Measurements from ENCODE around the gene WDR49. TPM values are rescaled to one million over a fixed set of nuclear protein-coding genes. Genes with fewer than 3 reads are reported as not detected.

Gene WDR49
- polyA plus RNA-seq, 2 donors: 0.18 to 0.29 TPM

GRCh38 chr3:167451282-167451681 lies 202.5 kb downstream of the WDR49 start:
- H3K36me3 ChIP-seq (ENCODE audit: control insufficient read depth in 2 of 2, insufficient read depth in 2 of 2, low read length in 1 of 2): no peaks in the 10 kb centered on the region
- no peaks in the 10 kb centered on the region for H3K4me1 ChIP-seq (ENCODE audit: control insufficient read depth in 2 of 2, insufficient read depth in 2 of 2, low read length in 1 of 2)
- no peak overlapping the region for H3K4me3 ChIP-seq (ENCODE audit: low read depth in 1 of 2, low read length in 2 of 2)
- no peaks in the 10 kb centered on the region for H3K9me3 ChIP-seq (ENCODE audit: control insufficient read depth in 2 of 2, insufficient read depth in 1 of 2, low read depth in 1 of 2, low read length in 1 of 2)
- WGBS, 2 donors: 3 to 57% methylated on average over 1 of the region's 1 CpG
- no peaks in the 10 kb centered on the region for H3K27me3 ChIP-seq (ENCODE audit: control insufficient read depth in 1 of 2, insufficient read depth in 2 of 2, low read length in 2 of 2)
- H3K27ac ChIP-seq (ENCODE audit: low read depth in 2 of 2, low read length in 1 of 2): no peak overlapping the region

DNA sequence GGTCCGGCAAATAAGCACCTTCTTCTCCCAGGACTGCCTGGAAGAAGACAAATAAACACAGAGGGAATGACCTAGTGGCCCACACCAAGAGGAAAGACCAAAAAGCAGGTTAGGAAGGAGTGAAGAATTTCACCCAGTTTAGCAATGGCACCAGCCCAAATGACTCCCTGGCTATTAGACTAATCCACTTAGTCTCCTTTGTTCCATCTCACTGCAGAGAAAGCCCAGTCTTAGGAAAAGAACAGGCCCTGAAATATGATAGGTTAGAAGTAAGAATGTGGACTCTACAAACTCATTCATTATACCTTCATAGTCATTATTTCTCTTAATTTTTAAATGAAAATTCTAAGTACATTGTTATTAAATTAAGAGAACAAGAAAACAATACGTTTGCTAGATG lies 203.1 kb downstream of the WDR49 start:
- no peaks in the 10 kb centered on the region for H3K27me3 ChIP-seq (ENCODE audit: control insufficient read depth in 1 of 2, insufficient read depth in 2 of 2, low read length in 2 of 2)
- no peaks in the 10 kb centered on the region for H3K4me1 ChIP-seq (ENCODE audit: control insufficient read depth in 2 of 2, insufficient read depth in 2 of 2, low read length in 1 of 2)
- H3K27ac ChIP-seq (ENCODE audit: low read depth in 2 of 2, low read length in 1 of 2): no peak overlapping the region
- H3K9me3 ChIP-seq (ENCODE audit: control insufficient read depth in 2 of 2, insufficient read depth in 1 of 2, low read depth in 1 of 2, low read length in 1 of 2): no peaks in the 10 kb centered on the region
- WGBS, 2 donors: 72 to 83% methylated on average over 2 of the region's 2 CpGs
- no peak overlapping the region for H3K4me3 ChIP-seq (ENCODE audit: low read depth in 1 of 2, low read length in 2 of 2)
- no peaks in the 10 kb centered on the region for H3K36me3 ChIP-seq (ENCODE audit: control insufficient read depth in 2 of 2, insufficient read depth in 2 of 2, low read length in 1 of 2)

DNA sequence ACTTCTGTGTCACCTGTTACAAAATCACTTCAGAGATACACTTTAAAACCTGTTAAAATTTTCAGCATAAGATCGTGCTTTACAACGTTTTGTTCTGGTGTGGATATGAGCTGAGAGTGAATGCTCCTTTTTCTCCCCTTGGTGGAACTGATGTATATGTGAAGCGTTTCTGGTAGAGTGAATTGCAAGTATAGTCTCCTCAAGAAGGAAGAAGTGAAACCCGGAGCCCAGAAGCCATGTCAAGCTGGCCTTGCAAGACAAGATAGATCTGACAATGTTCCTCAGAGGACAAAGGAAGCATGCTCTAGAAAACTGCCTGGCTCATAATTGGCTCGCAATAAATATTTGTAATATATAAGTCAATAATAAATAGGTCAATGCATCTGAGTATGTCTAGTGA lies 203.5 kb downstream of the WDR49 start:
- Histone ChIP-seq H3K4me1 (ENCODE audit: control insufficient read depth in 2 of 2, insufficient read depth in 2 of 2, low read length in 1 of 2) (no peaks in the 10 kb centered on the region), H3K9me3 (ENCODE audit: control insufficient read depth in 2 of 2, insufficient read depth in 1 of 2, low read depth in 1 of 2, low read length in 1 of 2) (no peaks in the 10 kb centered on the region), H3K27me3 (ENCODE audit: control insufficient read depth in 1 of 2, insufficient read depth in 2 of 2, low read length in 2 of 2) (no peaks in the 10 kb centered on the region), H3K27ac (ENCODE audit: low read depth in 2 of 2, low read length in 1 of 2) (no peak overlapping the region), H3K36me3 (ENCODE audit: control insufficient read depth in 2 of 2, insufficient read depth in 2 of 2, low read length in 1 of 2) (no peaks in the 10 kb centered on the region), H3K4me3 (ENCODE audit: low read depth in 1 of 2, low read length in 2 of 2) (no peak overlapping the region)
- 81 to 86% methylated on average over 5 of the region's 5 CpGs for WGBS, 2 donors

GRCh38 chr3:167445491-167445890 lies 208.3 kb downstream of the WDR49 start:
- no peaks in the 10 kb centered on the region for H3K27me3 ChIP-seq (ENCODE audit: control insufficient read depth in 1 of 2, insufficient read depth in 2 of 2, low read length in 2 of 2)
- H3K4me3 ChIP-seq (ENCODE audit: low read depth in 1 of 2, low read length in 2 of 2): no peak overlapping the region
- H3K27ac ChIP-seq (ENCODE audit: low read depth in 2 of 2, low read length in 1 of 2): no peak overlapping the region
- H3K9me3 ChIP-seq (ENCODE audit: control insufficient read depth in 2 of 2, insufficient read depth in 1 of 2, low read depth in 1 of 2, low read length in 1 of 2): no peaks in the 10 kb centered on the region
- H3K36me3 ChIP-seq (ENCODE audit: control insufficient read depth in 2 of 2, insufficient read depth in 2 of 2, low read length in 1 of 2): no peaks in the 10 kb centered on the region
- H3K4me1 ChIP-seq (ENCODE audit: control insufficient read depth in 2 of 2, insufficient read depth in 2 of 2, low read length in 1 of 2): no peaks in the 10 kb centered on the region

DNA sequence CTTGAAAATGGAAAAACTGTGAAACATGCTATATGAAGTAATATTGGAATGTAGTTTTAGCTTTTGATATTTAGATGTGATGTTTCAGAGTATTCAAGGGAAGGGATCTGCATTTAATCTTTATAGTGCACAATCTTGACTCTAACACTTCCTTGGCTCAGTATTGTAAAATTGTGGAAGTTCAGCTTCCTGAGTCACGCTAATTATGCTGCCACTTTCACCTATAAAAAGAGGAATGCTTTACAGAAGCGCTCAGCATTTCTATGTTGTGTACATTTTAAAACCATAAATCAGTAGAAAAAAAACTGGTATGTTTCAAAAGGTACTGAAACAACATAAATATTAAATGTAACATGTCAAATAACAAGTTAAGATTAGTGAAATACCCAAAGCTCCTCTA lies 212.5 kb downstream of the WDR49 start:
- Histone ChIP-seq H3K27ac (ENCODE audit: low read depth in 2 of 2, low read length in 1 of 2) (no peak overlapping the region), H3K4me1 (ENCODE audit: control insufficient read depth in 2 of 2, insufficient read depth in 2 of 2, low read length in 1 of 2) (no peaks in the 10 kb centered on the region), H3K9me3 (ENCODE audit: control insufficient read depth in 2 of 2, insufficient read depth in 1 of 2, low read depth in 1 of 2, low read length in 1 of 2) (no peaks in the 10 kb centered on the region), H3K36me3 (ENCODE audit: control insufficient read depth in 2 of 2, insufficient read depth in 2 of 2, low read length in 1 of 2) (no peaks in the 10 kb centered on the region), H3K27me3 (ENCODE audit: control insufficient read depth in 1 of 2, insufficient read depth in 2 of 2, low read length in 2 of 2) (no peaks in the 10 kb centered on the region), H3K4me3 (ENCODE audit: low read depth in 1 of 2, low read length in 2 of 2) (no peak overlapping the region)
- WGBS, 2 donors: 66 to 72% methylated on average over 2 of the region's 2 CpGs

DNA sequence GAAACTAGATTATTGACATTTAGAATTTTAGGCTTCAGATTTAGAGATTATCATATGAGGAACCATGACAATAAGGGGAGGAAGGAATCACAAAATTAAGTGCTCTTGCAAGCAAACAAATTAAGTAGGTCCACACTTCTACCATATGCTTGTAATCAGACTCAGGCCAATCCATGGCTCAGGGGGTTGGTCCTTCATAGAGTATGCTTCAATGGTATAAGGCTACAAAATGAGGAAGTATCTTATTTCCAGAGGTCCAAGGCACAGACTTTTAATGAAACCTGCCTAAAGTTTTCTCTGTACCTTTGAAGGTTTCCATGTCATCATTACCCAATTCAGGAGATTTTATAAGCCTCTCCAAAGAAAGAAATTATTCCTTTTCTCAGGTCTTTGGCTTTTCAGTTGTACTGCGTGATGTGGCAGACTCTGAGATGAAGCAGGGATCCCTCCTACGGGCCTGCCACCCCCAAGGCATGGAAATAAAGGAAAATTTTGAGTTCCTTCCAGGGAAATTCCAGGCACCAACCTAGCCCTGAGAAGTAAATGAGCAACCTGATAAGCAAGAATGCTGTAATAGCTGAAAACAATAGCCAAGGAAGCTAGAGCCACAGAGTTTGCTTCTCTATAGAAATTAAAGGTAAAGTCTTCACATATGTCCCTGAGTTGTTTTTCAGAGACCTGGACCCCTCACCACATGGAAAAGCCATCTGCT lies 216.2 kb downstream of the WDR49 start:
- H3K27ac ChIP-seq (ENCODE audit: low read depth in 2 of 2, low read length in 1 of 2): no peak overlapping the region
- H3K27me3 ChIP-seq (ENCODE audit: control insufficient read depth in 1 of 2, insufficient read depth in 2 of 2, low read length in 2 of 2): no peaks in the 10 kb centered on the region
- no peaks in the 10 kb centered on the region for H3K4me1 ChIP-seq (ENCODE audit: control insufficient read depth in 2 of 2, insufficient read depth in 2 of 2, low read length in 1 of 2)
- 50 to 56% methylated on average over 2 of the region's 2 CpGs for WGBS, 2 donors
- no peaks in the 10 kb centered on the region for H3K36me3 ChIP-seq (ENCODE audit: control insufficient read depth in 2 of 2, insufficient read depth in 2 of 2, low read length in 1 of 2)
- no peaks in the 10 kb centered on the region for H3K9me3 ChIP-seq (ENCODE audit: control insufficient read depth in 2 of 2, insufficient read depth in 1 of 2, low read depth in 1 of 2, low read length in 1 of 2)
- no peak overlapping the region for H3K4me3 ChIP-seq (ENCODE audit: low read depth in 1 of 2, low read length in 2 of 2)

Other genes with a start within 250 kb of the WDR49 start
- under 1 TPM; 0.20 to 0.71 TPM for gene SERPINI2, start 179.9 kb downstream of the WDR49 start, polyA plus RNA-seq
- gene PDCD10, start 81.0 kb upstream of the WDR49 start, polyA plus RNA-seq: 10 to 100 TPM; 29.6 to 68.1 TPM
- gene SERPINI1, start 81.8 kb upstream of the WDR49 start, polyA plus RNA-seq: 1 to 10 TPM; 2.0 to 2.1 TPM